Uterus (tissue), 4 donors: ENCODE measurements around the gene CDKAL1. TPM values are rescaled to one million over a fixed set of nuclear protein-coding genes. Genes with fewer than 3 reads are reported as not detected.

Experiments
- DNase-seq, 2 donors: peaks; one replicate each; pipeline ENCODE4 v3.0.0-alpha.2; 2019 to 2020
- H3K27ac ChIP-seq, 2 donors: fragments of 200-600 bp; sonication (generic); 1 replicate in 1 of 2; 2 replicates in 1 of 2; pipeline ENCODE4 v1.5.1; 2016 to 2018
- H3K27me3 ChIP-seq, 2 donors: fragments of 200-600 bp; sonication (generic); one replicate each; pipeline ENCODE4 v1.5.1; 2018 to 2019; ENCODE audit warnings: control low read depth in 1 of 2
- H3K36me3 ChIP-seq, 2 donors: fragments of 200-600 bp; sonication (generic); one replicate each; pipeline ENCODE4 v1.5.1; 2019; ENCODE audit warnings: control low read depth in 1 of 2
- H3K4me1 ChIP-seq, 2 donors: fragments of 200-600 bp; sonication (generic); one replicate each; pipeline ENCODE4 v1.5.1; 2018 to 2019; ENCODE audit warnings: control low read depth in 1 of 2
- H3K4me3 ChIP-seq, 2 donors: fragments of 200-600 bp; sonication (generic); 1 replicate in 1 of 2; 2 replicates in 1 of 2; pipeline ENCODE4 v1.5.1; 2018 to 2019; ENCODE audit warnings: mild to moderate bottlenecking in 1 of 2
- H3K9me3 ChIP-seq, 2 donors: fragments of 200-600 bp; sonication (generic); one replicate each; pipeline ENCODE4 v1.5.1; 2019; ENCODE audit warnings: control low read depth in 1 of 2
- POLR2A ChIP-seq, 2 donors: fragments of 450-650 bp; IDR thresholded peaks; one replicate each; pipeline ENCODE4 v1.6.1; 2016; ENCODE audit warnings: antibody characterized with exemption in 2 of 2, mild to moderate bottlenecking in 1 of 2, moderate library complexity in 1 of 2
- intact Hi-C: fragments of 100-400 bp; cut with DNase I; formaldehyde crosslinking; loops from one replicate; pipeline ENCODE4 v1.15.1; 2023; ENCODE audit warnings: low total_unique reads
- total RNA-seq, 4 donors: library from RNA; depleted of rRNA in 3 of 4; stranded (reverse); fragments of >200 nt in 3 of 4; gene quantifications; one replicate each; pipeline versions ENCODE4 v1.1.0 to v1.2.4, GENCODE V29; 2014 to 2023
- TF ChIP-seq, protein P1 (sequence below), 4 experiments: fragments of 200-600 bp in 2 of 4; fragments of 450-650 bp in 2 of 4; sonication (generic) in 2 of 4; IDR thresholded peaks; one replicate each; pipeline ENCODE4 v1.5.1; 2016 to 2019; ENCODE audit warnings: antibody characterized with exemption in 4 of 4, mild to moderate bottlenecking in 2 of 4, moderate library complexity in 1 of 4
- donor health status: DM: yes; HTN: yes; CAD: no.

Gene CDKAL1
- total RNA-seq, 4 donors from 2014 or later = 5.0 to 51.7 (median 18.9) TPM

DNA sequence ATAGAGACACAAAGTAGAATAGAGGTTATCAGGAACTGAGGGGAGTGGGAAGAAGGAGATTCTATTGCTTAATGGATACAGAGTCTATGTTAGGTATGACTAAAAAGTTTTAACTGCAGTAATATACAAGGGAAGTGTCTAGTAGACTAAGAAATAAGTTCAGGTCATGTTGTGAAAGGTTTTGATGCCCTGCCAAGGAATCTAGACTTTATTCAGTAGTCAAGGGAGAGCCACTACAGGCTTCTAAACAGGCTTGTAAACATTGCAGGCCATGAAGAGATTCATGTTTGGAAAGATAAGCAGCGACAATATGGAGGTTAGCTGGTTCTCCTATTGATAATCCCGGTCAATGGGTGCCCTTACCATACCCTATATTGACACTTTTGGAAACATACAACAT lies 706.5 kb downstream of the CDKAL1 start:
- DNase-seq = no peak
- H3K4me1 ChIP-seq = no peaks in the 10 kb centered on the region
- H3K9me3 ChIP-seq = no peaks in the 10 kb centered on the region
- no peak overlapping the region for H3K27ac ChIP-seq
- TF ChIP-seq, protein P1, sequence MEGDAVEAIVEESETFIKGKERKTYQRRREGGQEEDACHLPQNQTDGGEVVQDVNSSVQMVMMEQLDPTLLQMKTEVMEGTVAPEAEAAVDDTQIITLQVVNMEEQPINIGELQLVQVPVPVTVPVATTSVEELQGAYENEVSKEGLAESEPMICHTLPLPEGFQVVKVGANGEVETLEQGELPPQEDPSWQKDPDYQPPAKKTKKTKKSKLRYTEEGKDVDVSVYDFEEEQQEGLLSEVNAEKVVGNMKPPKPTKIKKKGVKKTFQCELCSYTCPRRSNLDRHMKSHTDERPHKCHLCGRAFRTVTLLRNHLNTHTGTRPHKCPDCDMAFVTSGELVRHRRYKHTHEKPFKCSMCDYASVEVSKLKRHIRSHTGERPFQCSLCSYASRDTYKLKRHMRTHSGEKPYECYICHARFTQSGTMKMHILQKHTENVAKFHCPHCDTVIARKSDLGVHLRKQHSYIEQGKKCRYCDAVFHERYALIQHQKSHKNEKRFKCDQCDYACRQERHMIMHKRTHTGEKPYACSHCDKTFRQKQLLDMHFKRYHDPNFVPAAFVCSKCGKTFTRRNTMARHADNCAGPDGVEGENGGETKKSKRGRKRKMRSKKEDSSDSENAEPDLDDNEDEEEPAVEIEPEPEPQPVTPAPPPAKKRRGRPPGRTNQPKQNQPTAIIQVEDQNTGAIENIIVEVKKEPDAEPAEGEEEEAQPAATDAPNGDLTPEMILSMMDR (IDR thresholded peaks at IDR 0.05) = no peak
- no peak for TF ChIP-seq POLR2A (IDR thresholded peaks at IDR 0.05)
- H3K27me3 ChIP-seq = no peaks in the 10 kb centered on the region
- no peak overlapping the region for H3K4me3 ChIP-seq
- no peaks in the 10 kb centered on the region for H3K36me3 ChIP-seq
- intact Hi-C loops = no loop called here

DNA sequence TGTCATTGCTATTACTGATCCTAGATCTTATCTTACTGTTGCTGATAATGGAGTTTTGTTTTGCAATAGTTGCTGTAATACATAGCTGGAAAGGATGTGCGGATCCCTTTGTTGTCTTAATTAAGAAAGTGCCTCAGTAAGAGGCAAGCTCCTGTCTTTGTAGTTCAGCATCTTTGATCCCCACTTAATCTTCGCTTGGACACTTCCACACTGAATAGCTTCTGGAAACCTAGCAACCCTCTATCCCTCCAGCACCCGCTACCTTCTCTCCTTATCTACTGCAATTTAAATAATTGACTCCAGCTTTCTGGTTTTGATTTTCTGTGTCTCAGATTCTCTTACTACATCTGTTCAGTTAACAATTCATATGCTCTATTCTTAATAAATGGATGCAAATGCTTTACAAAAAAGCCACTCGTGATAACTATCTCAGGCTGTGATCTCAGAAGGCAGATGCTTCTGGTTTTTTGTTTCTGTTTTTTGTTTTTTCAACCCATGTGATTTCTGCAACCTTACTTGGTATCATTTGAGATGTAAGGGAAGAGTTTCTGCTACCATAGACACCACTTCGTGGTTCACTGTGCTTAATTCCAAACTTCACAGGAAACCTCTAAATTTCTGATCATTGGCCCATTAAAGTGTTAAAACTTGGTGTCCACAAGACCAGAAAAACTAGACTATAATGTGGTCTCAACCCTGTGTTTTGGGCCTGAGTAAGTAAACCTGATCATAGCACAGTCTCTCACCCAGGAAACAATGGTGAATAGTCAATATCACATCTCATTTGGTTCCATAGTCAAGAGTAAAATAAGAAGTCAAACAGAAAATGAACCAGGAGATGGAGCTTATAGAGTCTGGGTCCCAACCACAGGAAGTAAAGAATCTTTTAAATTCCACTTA lies 707.2 kb downstream of the CDKAL1 start:
- TF ChIP-seq, protein P1 (IDR thresholded peaks at IDR 0.05) = no peak
- no peak for TF ChIP-seq POLR2A (IDR thresholded peaks at IDR 0.05)

DNA sequence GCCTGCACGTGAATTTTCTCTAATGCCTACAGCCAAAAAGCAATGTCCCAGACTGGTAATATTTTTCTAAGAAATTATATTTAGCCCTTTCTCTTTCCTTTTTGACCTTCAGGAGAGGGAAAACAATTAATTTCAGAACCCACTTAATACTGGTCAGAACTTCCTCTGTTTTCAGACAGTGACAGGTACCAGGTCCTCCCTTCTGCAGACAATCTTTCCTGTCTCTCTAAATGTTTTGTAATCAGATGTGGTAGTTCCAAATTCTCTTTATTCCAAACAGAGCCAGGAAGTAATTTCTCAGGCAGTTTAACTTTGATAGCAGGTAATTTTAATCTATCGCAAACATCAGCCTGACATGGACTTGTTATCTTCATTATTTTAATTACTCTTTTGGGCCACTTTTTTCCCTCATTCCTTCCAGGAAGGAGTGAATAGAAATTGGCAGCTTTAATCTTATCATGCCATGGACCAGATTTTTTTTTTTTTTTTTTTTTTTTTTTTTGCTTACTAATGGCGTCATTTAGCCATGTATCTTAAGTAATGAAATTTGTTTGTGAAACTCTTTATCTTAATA lies 710.7 kb downstream of the CDKAL1 start:
- Histone ChIP-seq H3K4me1 (no peaks in the 10 kb centered on the region), H3K27me3 (no peaks in the 10 kb centered on the region), H3K4me3 (no peak overlapping the region), H3K36me3 (no peaks in the 10 kb centered on the region), H3K27ac (no peak overlapping the region), H3K9me3 (no peaks in the 10 kb centered on the region)
- TF ChIP-seq, protein P1 (IDR thresholded peaks at IDR 0.05) = no peak
- no peak for TF ChIP-seq POLR2A (IDR thresholded peaks at IDR 0.05)
- no peak for DNase-seq
- intact Hi-C loops = no loop called here

More for the DNA sequence above, 707.2 kb downstream of the CDKAL1 start:
- DNase-seq = no peak
- Histone ChIP-seq H3K27me3 (no peaks in the 10 kb centered on the region), H3K36me3 (no peaks in the 10 kb centered on the region), H3K4me1 (no peaks in the 10 kb centered on the region), H3K27ac (no peak overlapping the region), H3K4me3 (no peak overlapping the region), H3K9me3 (no peaks in the 10 kb centered on the region)
- intact Hi-C loops = no loop called here

DNA sequence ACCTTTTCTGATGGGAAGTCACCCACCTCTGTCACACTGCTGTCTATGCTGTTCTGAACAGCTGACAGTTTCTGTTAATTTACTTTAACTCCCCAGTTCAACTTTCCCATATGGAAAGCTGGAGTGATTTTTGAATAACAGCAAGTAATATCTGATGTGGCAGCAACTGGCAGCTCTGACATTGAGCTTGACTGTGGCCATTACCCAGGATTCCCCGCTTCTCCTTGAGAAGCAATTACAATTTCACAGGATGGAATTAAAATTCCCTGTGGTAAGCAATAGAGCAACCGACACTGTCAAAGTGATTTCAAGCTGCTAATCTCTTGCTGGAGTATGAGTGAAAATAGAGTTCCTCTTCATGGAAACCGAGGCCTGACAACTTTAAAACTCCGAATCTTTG lies 711.2 kb downstream of the CDKAL1 start:
- H3K4me3 ChIP-seq = no peak overlapping the region

More for the DNA sequence above, 711.2 kb downstream of the CDKAL1 start:
- no peak for DNase-seq
- H3K36me3 ChIP-seq = no peaks in the 10 kb centered on the region
- intact Hi-C loops = no loop called here
- H3K27me3 ChIP-seq = no peaks in the 10 kb centered on the region
- TF ChIP-seq POLR2A (IDR thresholded peaks at IDR 0.05) = no peak
- TF ChIP-seq, protein P1 (IDR thresholded peaks at IDR 0.05) = no peak
- no peaks in the 10 kb centered on the region for H3K9me3 ChIP-seq
- H3K27ac ChIP-seq = no peak overlapping the region
- no peaks in the 10 kb centered on the region for H3K4me1 ChIP-seq
